ENCODE measurements around the gene CRABP2.

CRABP2 gene

DNA sequence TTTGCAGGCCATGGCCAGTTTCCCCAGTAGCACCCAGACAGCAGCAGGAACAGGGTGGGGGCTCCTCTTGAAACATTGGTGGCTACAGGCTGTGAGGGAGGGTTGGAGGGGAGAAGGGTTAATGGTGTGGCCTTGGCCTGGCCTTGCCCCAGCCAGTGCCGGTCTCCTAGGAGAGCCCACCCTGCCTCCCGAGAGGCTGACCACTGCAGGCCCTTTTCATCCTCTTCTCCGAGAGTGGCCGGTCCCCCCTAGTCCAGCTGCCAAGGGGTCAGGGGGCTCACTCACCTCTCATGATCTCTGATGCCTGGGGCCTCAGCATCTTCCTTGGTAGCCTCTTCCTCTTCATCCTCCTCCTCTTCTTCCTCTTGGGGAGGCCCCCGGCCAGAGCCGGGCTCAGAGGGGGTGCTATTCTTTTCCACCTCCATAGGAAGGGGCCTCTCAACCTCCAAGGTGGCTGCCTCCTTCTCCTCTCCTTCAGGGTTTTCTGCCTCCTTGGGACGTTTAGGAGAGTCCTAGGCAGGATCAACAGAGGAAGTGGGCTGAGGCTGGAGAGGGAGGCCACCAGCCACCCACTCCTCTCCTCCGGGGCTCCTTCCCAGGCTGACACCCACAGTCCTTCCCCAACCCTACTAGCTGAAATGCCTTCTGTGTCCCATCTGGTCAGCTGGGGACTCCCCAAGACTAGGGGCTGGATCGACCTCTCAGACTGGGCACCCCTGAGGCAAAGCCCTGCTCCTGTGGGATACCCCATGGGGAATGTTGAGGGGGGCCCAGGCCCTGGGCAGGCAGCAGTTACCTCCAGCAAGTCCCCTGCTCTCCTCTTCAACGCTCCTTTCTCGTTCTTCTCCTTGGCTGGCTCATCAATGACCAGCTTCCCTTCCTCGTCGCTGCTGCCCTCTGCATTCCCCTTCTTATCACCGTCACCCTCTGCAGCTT lies 38.3 kb upstream of the CRABP2 start:
- no peak overlapping the region for H3K4me3 ChIP-seq (ENCODE audit: low read depth, low read length)

DNA sequence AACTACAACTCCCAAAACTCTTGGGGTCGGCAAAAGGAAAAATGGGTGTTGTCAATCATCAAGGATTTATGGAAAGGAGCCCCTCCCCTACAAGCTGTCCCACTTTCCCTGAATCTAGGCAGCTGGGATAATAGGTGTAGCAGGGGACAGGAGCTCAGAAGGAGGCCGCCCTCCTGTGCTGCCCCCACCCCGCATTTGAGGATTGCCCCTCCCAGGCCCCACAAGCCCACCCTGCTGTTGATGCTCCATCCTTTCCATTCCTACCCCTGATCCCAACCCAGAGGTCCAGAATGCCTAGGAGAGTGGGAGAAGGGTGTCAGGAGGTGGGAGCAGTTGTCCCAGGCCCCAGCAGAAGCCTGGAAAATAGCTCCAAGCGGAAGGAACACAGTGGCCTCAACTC lies 37.4 kb upstream of the CRABP2 start:
- DNase-seq (ENCODE audit: low read depth), result no peak
- no peak overlapping the region for H3K4me3 ChIP-seq (ENCODE audit: low read depth, low read length)

More for the DNA sequence above, 38.3 kb upstream of the CRABP2 start:
- DNase-seq (ENCODE audit: low read depth), result no peak

DNA sequence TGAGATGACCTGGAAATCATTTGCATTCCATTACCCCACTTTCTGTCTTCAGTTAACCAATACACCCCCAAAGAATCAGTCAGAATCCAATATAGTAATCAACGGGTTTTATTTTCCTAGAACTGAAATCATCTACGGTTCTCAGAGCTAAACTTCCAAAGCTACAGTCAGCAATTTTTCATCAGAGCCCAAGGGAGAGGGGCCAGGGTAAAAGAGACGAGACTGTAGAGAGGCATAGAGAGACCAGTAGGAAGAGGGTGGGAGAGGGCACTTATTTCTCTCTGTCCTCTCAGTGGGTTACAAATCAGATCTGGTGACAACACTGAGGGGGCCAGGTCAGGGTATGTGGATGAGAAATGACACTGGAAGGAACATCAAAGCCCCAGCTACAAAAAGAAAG lies 36.6 kb upstream of the CRABP2 start:
- no peak overlapping the region for H3K4me3 ChIP-seq (ENCODE audit: low read depth, low read length)
- no peak for DNase-seq (ENCODE audit: low read depth)

GRCh38 chr1:156741481-156741983 lies 36.1 kb upstream of the CRABP2 start:
- DNase-seq (ENCODE audit: low read depth), result no peak
- peak overlapping the region; percentile 27 for H3K4me3 ChIP-seq (ENCODE audit: low read depth, low read length)

- DNase-seq (ENCODE audit: low read depth), result peak; percentile 98
- H3K4me3 ChIP-seq (ENCODE audit: low read depth, low read length), result peak within 1 kb of the TSS; percentile 86
Observed at GRCh38 chr1:156740741-156741480, 35.5 kb upstream of the CRABP2 start, which contains the start of gene MRPL24. MRPL24 (minus strand) TSS chr1:156741088; CDS start chr1:156738704, 2,384 bp downstream.

- DNase-seq (ENCODE audit: low read depth), result no peak
- peak overlapping the region; percentile 86 for H3K4me3 ChIP-seq (ENCODE audit: low read depth, low read length)
Observed at GRCh38 chr1:156740237-156740740, 34.9 kb upstream of the CRABP2 start.

GRCh38 chr1:156738916-156739315 lies 33.5 kb upstream of the CRABP2 start:
- no peak for DNase-seq (ENCODE audit: low read depth)
- no peak overlapping the region for H3K4me3 ChIP-seq (ENCODE audit: low read depth, low read length)

DNA sequence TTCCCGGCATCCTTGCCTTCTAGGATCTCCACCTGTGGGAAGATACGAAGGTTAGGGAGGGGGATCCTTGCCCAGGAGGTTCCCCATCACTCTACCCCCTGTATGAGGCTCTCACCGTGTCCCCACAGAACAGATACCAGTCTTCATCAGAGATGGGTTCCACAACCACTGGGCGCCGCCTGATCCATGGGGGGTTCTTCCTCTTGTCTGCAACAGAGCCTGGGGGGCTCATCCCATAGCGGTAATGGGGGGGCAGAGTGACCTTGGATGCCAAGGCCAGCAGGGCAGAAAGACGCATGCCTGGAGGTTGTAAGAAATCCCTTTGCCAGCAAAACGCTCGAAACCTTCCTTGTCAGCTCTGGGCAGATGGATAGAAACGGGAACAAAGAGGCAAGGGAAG lies 33.0 kb upstream of the CRABP2 start:
- no peak for DNase-seq (ENCODE audit: low read depth)
- H3K4me3 ChIP-seq (ENCODE audit: low read depth, low read length), result no peak overlapping the region

DNA sequence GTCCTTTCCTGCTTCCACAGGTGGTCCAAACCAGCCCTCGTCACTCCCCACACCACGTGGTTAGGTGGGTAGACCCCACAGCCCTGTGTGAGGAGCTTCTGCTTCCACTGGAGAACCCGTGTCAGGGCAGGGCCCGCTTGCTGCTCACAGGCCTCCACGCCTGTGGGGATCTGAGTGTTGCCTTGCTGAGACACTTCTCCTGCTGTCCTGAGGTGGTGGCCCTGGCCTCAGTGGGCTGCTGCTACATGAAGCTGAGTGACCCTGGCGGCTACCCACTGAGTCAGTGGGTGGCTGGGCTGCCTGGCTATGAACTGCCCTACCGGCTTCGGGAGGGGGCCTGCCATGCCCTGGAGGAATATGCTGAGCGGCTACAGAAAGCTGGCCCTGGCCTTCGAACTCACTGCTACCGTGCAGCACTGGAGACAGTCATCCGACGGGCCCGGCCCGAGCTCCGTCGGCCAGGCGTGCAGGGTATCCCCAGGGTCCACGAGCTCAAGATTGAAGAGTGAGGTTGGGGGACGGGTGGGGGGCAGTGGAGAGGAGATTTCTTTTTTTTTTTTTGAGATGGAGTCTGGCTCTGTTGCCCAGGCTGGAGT lies 28.7 kb upstream of the CRABP2 start:
- no peak for DNase-seq (ENCODE audit: low read depth)
- H3K4me3 ChIP-seq (ENCODE audit: low read depth, low read length), result no peak overlapping the region

DNA sequence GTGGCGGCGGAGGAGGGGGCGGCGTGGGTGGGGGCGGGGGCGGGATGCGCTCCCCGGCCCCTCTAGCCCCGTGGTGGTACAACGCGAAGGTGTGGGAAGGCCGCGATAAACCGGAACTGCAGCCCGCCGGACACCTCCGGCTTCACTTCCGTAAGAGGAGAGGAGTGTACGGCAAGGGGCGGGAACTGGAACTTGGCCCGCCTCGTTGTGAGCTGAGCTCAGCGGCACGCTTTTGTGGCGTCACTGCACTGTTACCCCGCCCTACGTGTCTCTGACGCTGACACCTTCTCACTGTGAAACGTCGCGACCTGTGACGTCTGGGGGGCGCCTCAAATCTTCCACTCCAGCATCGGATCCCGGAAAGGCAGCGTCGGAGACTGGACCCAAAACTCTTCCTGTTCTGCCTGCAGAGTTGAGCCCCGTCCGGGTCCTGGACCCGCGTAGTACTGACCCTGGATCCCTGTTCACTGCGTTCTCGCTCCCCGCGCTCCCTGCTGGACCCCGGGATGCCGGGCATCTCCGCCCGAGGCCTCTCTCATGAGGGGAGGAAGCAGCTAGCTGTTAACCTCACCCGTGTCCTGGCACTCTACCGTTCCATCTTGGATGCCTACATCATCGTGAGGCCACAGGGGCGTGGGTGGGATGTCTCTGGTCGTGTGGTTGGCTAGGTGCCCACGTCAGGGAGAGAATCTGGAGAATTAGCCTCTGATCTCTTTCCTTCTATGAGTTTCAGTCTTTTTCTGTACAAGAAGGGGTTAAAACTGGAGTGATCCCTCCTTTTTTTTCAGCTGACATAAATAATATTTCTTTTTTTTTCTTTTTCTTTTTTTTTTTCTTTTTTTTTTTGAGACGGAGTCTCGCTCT lies 23.4 kb upstream of the CRABP2 start, which contains the start of gene ISG20L2:
Gene ISG20L2 (minus strand): TSS at position 168 of the 864 bp plus-strand sequence. CDS start 1,114 bp downstream, outside the sequence.
- DNase-seq (ENCODE audit: low read depth), result peak; percentile 95
- peak within 1 kb of the TSS; percentile 83 for H3K4me3 ChIP-seq (ENCODE audit: low read depth, low read length)

- DNase-seq (ENCODE audit: low read depth), result no peak
- peak within 1 kb of the TSS; percentile 83 for H3K4me3 ChIP-seq (ENCODE audit: low read depth, low read length)
Observed at GRCh38 chr1:156727926-156728598, 22.7 kb upstream of the CRABP2 start, which contains the start of gene METTL25B. METTL25B (plus strand) TSS chr1:156728469; CDS start chr1:156729105, 636 bp downstream.

DNA sequence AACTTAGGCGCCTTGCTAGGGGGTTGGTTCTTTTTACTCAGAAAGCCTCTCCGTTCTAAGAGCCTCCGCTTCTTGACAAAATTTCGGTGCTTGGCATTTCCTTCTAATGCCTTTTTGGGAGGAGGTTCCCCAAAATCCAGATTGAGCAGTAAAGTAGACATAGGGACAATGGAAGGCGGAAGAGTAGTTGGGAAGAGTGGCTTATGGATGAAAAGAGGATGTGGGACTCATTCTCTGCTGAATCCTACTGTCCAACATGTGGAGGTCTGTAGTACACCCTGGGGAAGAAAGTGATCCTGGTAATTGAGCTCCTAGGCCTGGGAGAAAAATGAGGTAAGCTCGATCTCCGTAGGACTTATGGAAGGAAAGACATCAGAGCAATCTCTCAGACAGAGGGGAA lies 22.1 kb upstream of the CRABP2 start:
- DNase-seq (ENCODE audit: low read depth), result no peak
- peak overlapping the region; percentile 83 for H3K4me3 ChIP-seq (ENCODE audit: low read depth, low read length)

DNA sequence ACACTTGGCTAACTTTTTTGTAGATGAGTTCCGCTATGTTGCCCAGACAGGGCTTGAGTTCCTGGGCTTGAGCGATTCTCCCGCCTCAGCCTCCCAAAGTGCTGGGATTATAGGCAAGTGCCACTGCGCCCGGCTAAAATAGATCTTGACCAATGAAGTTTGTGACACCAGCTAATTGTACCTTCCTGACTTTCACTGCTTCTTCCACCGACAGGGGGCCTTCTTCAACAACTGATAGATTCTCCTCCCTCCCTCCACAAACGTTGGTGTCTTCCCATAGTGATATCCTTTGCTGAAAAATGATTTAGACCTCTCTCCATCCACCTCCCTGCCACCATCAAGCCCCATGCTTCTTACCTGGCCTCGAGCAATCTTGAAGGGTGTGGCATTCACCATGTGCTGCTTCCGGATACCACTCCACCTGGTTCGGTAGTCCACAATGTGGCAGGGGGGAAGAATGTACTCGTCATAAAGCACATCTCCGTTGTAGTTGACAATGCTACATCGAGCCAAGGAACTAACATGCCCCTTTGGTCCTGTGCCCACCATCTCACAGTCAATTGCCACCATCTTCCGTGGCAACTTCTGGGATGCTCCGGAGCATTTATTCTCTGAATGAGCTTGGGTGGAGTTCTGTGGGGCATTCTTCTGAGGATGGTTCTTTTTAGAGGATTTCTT lies 21.3 kb upstream of the CRABP2 start:
- DNase-seq (ENCODE audit: low read depth), result no peak
- peak overlapping the region; percentile 83 for H3K4me3 ChIP-seq (ENCODE audit: low read depth, low read length)

DNA sequence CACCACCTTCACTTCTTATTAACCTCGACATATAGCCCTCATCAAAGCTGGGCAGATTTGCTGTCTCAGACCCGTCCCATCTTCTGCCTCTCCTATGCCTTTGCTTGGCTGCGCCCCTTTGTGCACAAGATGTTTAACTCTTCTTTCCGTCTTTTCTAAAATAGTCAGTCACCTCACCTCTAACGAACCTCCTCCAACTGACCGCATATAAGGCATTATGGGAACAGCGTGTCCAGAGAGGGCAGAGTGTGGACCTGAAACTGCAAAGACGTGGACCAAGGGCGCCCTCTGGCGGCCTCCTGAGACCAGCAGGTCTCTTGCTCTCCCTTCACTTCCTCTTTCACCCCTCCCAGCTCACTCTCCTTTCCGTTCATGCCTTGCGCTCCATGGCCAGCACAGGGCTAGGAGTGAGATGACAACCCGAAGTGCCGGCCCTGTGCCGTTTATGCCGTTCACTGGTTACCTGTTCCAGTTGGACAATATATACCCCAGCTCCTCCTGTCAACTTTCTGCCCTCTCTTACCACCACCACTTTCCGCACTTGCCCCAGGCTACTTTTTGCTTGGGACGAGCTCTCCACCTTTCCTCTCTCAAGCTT lies 20.4 kb upstream of the CRABP2 start:
- no peak for DNase-seq (ENCODE audit: low read depth)
- H3K4me3 ChIP-seq (ENCODE audit: low read depth, low read length), result peak overlapping the region; percentile 43

GRCh38 chr1:156721535-156721934 lies 16.2 kb upstream of the CRABP2 start:
- no peak overlapping the region for H3K4me3 ChIP-seq (ENCODE audit: low read depth, low read length)
- DNase-seq (ENCODE audit: low read depth), result no peak

DNA sequence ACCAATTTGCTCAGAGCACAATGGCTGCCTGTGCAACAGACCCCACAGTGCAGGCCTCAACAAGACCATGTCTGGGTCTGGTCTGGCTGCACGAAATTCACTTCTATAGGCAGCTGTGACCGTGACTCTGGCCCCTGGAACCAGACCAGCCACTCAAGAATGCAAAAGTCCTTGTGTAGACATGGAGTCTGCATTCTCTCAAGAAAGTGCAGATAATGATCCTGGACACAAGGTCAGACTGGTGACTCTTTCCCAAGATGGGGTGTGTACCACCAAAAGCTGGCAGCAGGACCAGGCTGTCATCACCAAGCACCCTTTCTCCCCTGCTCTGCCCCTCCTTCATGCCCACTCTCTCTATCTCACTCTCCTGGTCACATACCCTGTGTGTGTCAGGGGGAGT lies 15.7 kb upstream of the CRABP2 start:
- DNase-seq (ENCODE audit: low read depth), result no peak

DNA sequence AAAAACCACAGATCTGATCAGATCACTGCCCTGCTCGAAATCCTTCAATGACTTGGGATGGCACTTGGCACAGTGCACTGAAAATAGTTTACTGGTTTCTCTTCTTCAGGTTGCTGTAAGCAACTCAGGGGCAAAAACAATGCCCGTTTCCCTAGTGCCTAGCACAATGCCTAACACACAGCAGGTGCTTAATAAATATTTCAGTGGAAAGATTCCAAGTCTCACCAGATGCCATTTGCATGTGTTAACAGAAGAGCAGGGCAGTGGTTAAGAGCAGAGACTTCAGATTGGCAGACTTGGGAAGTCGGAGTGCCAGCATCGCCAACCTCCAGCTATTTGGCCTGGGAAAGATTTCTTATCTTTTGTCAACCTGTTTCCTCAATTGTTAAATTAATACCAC lies 12.0 kb upstream of the CRABP2 start:
- no peak overlapping the region for H3K4me3 ChIP-seq (ENCODE audit: low read depth, low read length)
- no peak for DNase-seq (ENCODE audit: low read depth)

More for the DNA sequence above, 15.7 kb upstream of the CRABP2 start:
- H3K4me3 ChIP-seq (ENCODE audit: low read depth, low read length), result no peak overlapping the region

All from skeletal muscle cell (primary cell).